ENCODE measurements around the gene MYO15A.
A peak's percentile ranks its signal among the peaks of the same experiment; 100 is the strongest.

Gene MYO15A

GRCh38 chr17:18122990-18123753 is 14.6 kb downstream of the MYO15A start:
- FAIRE-seq (no peak), DNase-seq (ENCODE audit: insufficient read length, low spot score) (no peak)

DNA sequence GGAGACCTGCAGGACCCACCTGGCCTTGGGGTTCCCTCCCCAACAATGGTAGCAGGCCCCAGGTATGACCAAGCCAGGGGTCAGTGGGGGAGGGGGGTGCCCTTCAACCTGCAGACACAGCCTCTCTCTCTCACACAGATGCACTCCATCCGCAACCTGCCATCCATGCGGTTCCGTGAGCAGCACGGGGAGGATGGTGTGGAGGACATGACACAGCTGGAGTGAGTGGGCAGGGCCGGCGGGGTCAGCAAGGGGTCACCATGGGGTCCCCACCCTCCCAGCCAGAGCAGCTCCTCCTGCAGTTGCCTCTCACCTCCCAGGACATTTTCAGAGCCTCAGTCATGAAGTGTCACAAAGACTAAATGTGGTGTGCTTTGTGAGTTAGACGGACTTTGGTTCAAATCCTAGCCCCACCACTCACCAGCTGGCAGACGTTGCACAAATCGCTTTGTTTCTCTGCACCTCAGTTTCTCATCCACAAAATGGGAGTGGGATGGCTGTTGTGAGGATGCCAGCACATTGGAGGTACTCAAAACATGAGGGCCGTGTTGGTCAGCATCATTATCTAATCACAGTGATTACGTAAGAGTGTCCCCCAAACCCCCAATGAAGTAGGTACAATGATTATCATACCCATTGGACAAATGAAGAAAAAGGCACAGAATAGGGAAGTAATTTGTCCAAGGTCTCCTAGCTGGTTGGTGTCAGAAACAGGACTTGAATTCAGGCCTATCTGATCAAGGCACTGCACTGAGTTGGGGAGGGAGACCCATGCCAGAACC is 16.0 kb downstream of the MYO15A start:
- no peak for DNase-seq (ENCODE audit: insufficient read length, low spot score)
- peak; percentile 31 for FAIRE-seq

DNA sequence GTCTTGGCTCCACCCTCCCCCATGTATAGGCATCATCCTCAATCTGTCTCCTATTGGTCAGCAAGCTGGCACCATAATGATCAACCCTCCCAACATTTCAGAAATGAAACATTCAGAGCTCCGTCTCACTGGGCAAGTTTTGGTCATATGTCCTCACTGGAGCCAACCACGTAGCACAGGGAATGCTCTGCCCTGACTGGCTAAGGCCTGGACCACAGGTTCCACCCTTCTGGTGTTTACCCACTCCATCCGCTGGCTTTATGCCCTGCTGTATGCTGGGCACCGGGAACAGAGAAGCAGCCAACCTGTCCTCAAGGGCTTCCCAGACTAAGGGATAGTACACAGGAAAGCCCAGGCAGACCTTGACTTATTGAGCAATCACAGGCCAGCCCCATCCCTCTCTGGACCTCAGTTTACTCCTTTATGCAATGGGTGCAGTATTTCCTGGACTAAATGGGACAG is 20.5 kb downstream of the MYO15A start:
- DNase-seq (ENCODE audit: insufficient read length, low spot score) = peak; percentile 46
- no peak for FAIRE-seq

- DNase-seq (ENCODE audit: insufficient read length, low spot score) (no peak), FAIRE-seq (peak; percentile 58)
Measured at GRCh38 chr17:18132711-18133110, 24.2 kb downstream of the MYO15A start.

GRCh38 chr17:18136357-18136756 is 27.8 kb downstream of the MYO15A start:
- peak; percentile 67 for FAIRE-seq
- DNase-seq (ENCODE audit: insufficient read length, low spot score) = no peak

DNA sequence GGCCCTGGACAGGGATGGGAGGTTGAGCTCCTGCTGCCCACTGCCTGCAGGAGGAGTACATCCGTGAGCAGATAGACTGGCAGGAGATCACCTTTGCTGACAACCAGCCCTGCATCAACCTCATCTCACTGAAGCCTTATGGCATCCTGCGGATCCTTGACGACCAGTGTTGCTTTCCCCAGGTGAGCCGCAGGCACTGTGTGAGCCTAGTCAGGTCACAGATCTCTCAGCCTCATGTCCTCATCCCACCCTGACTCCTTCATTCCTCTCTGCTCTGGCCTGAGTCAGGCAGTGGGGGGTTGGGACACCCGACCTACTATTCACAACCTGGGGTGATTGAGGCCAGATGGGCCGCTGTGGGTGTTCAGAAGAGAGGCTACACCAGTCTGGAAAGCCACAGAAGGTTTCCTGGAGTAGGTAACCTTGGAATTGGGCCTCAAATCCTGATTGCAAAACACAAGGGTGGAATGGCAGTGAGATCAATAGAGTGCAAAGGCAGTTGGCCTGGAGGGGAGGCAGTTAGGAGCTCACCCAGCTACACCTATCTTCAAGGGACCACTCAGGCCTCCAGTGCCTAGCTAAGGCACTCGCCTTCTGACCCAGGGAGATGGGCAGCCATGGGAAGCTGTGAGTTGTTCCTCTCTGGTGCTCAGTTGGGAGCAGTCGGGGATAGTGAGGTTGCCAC is 29.7 kb downstream of the MYO15A start:
- peak; percentile 51 for FAIRE-seq
- DNase-seq (ENCODE audit: insufficient read length, low spot score) = no peak

GRCh38 chr17:18139092-18139491 is 30.5 kb downstream of the MYO15A start:
- DNase-seq (ENCODE audit: insufficient read length, low spot score) (no peak), FAIRE-seq (no peak)

DNA sequence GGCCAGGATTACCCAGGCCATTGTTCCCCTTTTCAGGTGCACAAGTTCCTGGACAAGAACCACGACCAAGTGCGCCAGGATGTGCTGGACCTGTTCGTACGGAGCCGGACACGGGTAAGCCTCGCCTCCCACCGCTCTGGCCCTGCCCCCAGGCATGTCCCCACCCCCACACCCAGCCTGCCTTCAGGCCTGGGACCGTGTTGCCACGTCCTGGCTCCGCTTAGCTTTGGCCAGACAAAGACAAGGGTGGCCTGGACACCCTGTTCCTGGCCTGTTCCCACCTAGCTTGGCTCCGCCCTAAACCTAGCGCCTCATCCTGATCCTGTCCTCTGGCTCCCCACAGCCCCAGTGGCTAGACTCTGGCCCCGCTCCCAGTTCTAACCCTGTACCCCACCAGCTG is 30.9 kb downstream of the MYO15A start:
- no peak for FAIRE-seq
- DNase-seq (ENCODE audit: insufficient read length, low spot score) = no peak

DNA sequence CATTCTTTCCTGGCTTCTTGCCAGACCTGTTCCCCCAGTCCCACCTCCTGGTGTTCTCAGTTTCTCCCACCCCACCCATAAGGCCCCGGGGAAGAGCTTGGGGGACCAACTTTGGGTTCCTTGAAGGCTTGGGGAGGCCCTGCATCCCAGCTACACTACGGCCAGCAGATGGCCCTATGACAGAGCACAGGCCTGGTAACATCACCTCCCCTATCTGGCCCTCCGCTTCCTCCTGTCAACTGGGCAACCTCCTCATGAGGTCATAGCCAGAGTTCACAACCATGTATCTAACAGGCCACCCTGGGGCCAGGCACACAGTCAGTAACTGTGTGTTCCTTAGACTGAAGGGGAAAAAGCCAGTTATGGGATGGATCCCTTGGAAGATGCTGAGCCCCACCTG is 31.4 kb downstream of the MYO15A start:
- FAIRE-seq (peak; percentile 86), DNase-seq (ENCODE audit: insufficient read length, low spot score) (peak; percentile 57)

GRCh38 chr17:18140648-18141047 is 32.1 kb downstream of the MYO15A start:
- FAIRE-seq = peak; percentile 60
- no peak for DNase-seq (ENCODE audit: insufficient read length, low spot score)

DNA sequence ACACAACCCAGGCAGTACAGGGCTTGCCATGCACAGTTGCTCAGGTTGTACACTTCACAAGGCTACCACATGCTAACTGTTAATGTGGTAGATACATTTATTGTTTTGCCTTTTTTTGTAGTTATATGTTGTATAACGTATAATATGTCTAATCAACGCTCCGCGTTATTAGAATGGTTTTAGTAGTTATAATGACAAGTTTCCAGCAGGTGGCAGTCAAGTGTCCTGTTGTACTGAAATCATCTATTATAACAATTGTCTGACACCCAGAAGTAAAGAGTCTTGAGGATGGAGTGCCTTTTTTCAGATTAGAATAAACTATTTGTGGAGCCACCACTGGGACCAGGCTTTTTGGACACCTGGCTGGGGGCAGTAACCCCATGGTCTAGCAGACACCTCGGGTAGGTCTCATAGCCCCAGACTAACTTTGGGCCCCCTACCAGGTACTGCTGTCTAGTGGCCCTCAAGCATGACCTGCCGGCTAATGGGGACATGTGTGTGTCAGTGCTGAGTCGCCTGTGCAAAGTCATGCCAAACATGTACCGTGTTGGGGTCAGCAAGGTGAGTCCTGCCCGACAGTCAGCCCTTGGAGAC is 32.8 kb downstream of the MYO15A start:
- DNase-seq (ENCODE audit: insufficient read length, low spot score) (peak; percentile 90), FAIRE-seq (peak; percentile 83)

- DNase-seq (ENCODE audit: insufficient read length, low spot score) (no peak), FAIRE-seq (no peak)
Measured at GRCh38 chr17:18142417-18142816, 33.9 kb downstream of the MYO15A start.

DNA sequence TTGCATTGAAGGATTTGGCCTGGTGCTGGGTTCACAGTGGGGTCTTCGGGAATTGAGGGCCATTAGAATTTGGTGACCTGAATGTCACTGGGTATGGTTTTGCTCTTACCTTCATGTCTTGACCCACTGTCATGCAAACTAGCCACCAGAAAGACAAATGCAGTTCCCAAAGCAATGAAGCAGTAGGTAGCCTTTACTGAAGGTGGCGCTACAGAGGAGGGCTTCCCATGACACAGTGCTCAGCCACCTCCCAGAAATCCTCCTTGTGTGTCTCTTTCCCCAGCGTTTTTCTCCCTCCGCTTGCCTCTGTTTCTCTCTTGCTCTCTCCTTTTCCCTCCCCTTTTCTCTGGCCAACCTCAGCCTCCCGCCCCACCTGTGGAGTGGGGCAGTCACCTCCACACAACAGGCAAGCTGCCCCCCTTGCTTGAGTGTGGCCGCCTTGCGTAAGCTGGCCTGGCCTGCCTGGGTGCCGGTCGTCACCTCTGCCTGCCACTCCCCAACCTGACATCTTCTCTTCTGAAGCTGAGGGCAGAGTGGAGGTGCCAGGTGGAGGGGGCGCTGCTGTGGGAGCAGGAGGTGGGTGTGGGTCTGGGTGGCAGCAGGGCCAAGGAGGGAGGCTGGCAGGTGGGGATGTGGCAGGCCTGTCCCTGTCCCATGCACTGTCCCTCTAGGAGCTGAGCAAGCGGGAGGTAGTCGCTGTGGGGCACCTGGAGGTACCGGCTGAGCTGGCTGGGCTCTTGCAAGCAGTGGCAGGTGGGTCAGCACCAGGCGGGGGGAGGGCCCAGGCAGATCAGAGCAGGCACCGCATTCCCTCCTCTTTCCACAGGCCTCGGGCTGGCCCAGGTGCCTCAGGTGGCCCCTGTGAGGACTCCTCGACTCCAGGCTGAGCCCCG is 34.7 kb downstream of the MYO15A start:
- FAIRE-seq = peak; percentile 52
- DNase-seq (ENCODE audit: insufficient read length, low spot score) = no peak

- FAIRE-seq (no peak), DNase-seq (ENCODE audit: insufficient read length, low spot score) (no peak)
Measured at GRCh38 chr17:18144261-18144660, 35.7 kb downstream of the MYO15A start.

- DNase-seq (ENCODE audit: insufficient read length, low spot score) = no peak
- FAIRE-seq = peak; percentile 31
Measured at GRCh38 chr17:18144855-18145254, 36.3 kb downstream of the MYO15A start.

DNA sequence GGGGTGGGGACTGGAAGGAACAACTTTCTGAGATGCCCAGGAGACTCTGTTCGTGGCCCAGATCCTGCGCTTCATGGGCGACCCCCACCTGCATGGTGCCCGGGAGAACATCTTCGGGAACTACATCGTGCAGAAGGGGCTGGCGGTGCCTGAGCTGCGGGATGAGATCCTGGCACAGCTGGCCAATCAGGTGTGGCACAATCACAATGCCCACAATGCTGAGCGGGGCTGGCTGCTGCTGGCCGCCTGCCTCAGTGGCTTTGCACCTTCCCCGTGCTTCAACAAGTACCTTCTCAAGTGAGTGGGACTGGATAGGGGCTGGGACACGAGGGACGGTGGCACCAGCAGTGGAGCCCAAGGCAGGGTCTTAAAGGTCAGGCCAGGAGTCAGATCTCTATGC is 37.3 kb downstream of the MYO15A start:
- FAIRE-seq (no peak), DNase-seq (ENCODE audit: insufficient read length, low spot score) (no peak)

GRCh38 chr17:18146259-18146658 is 37.7 kb downstream of the MYO15A start:
- DNase-seq (ENCODE audit: insufficient read length, low spot score) = no peak

GRCh38 chr17:18146980-18147379 is 38.4 kb downstream of the MYO15A start:
- no peak for DNase-seq (ENCODE audit: insufficient read length, low spot score)
- FAIRE-seq = peak; percentile 57

More at GRCh38 chr17:18146259-18146658, 37.7 kb downstream of the MYO15A start:
- no peak for FAIRE-seq

- DNase-seq (ENCODE audit: insufficient read length, low spot score) (no peak), FAIRE-seq (peak; percentile 51)
Measured at GRCh38 chr17:18148586-18148985, 40.0 kb downstream of the MYO15A start.

DNA sequence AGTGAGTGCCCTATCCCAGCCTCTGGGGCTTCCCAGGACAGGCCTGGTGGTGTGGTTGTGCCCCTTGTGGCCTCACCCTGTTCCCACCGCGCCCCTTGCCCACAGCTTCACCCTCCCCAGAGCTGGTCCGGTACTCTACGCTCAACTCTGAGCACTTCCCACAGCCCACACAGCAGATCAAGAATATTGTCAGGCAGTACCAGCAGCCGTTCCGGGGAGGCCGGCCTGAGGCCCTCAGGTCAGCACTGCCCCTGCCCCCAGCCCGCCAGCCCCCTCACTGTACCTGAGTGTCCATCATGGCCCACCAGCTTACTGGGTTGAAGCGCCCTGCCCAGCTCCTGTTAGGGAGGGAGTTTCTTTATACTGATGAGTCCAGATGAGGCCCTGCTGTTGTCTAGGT is 42.7 kb downstream of the MYO15A start:
- DNase-seq (ENCODE audit: insufficient read length, low spot score) (no peak), FAIRE-seq (no peak)

Data from HTR-8/SVneo (cell line).